Endodermal cell (in vitro differentiated cells): ENCODE results near the gene GYPB. TPM values are rescaled to one million over a fixed set of nuclear protein-coding genes. Genes with fewer than 3 reads are reported as not detected.
A peak's percentile ranks its signal among the peaks of the same experiment; 100 is the strongest.
"Not testable (repeated sequence)": the region's sequence is repeated elsewhere in the genome, so short reads cannot be mapped to it uniquely, and the experiment has no call there.

Source experiments
- DNase-seq: peaks from one replicate; pipeline ENCODE4 v3.0.0-alpha.2; 2017
- H3K27ac ChIP-seq: 2 replicates; pipeline ENCODE4 v1.5.1; 2013; ENCODE audit warnings: mild to moderate bottlenecking, low read depth, low read length, moderate library complexity
- H3K27me3 ChIP-seq: 2 replicates; pipeline ENCODE4 v1.6.1; 2013; ENCODE audit warnings: mild to moderate bottlenecking, low read length, moderate library complexity; ENCODE audit not compliant: insufficient read depth, control insufficient read depth, poor library complexity, severe bottlenecking
- H3K36me3 ChIP-seq: 2 replicates; pipeline ENCODE4 v1.7.0; 2013; ENCODE audit warnings: mild to moderate bottlenecking, low read length, moderate library complexity; ENCODE audit not compliant: control insufficient read depth, insufficient read depth
- H3K4me1 ChIP-seq: one replicate; pipeline ENCODE4 v1.7.0; 2013; ENCODE audit warnings: low read length; ENCODE audit not compliant: control insufficient read depth, insufficient read depth
- H3K4me3 ChIP-seq: 2 replicates; pipeline ENCODE4 v1.5.1; 2013; ENCODE audit warnings: mild to moderate bottlenecking, low read length, moderate library complexity
- H3K9ac ChIP-seq: 2 replicates; pipeline ENCODE4 v1.6.1; 2013; ENCODE audit warnings: mild to moderate bottlenecking, low read length, moderate library complexity; ENCODE audit not compliant: poor library complexity, severe bottlenecking; ENCODE audit errors: extremely low read depth
- H3K9me3 ChIP-seq: 2 replicates; pipeline ENCODE4 v1.6.1; 2013; ENCODE audit warnings: mild to moderate bottlenecking, low read length, moderate library complexity; ENCODE audit not compliant: control insufficient read depth
- H3K27ac Mint-ChIP-seq: 2 replicates; pipeline ENCODE4 v1.8.0; 2020; ENCODE audit warnings: mixed read lengths
- H3K27me3 Mint-ChIP-seq: 2 replicates; pipeline ENCODE4 v1.8.0; 2021; ENCODE audit warnings: mild to moderate bottlenecking, mixed read lengths; ENCODE audit not compliant: insufficient read depth
- H3K36me3 Mint-ChIP-seq: 2 replicates; pipeline ENCODE4 v1.8.0; 2020; ENCODE audit warnings: low read depth, mixed read lengths
- H3K4me1 Mint-ChIP-seq: 2 replicates; pipeline ENCODE4 v1.8.0; 2020; ENCODE audit warnings: mixed read lengths
- H3K4me3 Mint-ChIP-seq: 2 replicates; pipeline ENCODE4 v1.8.0; 2020; ENCODE audit warnings: mild to moderate bottlenecking, moderate library complexity, mixed read lengths
- H3K9me3 Mint-ChIP-seq: 2 replicates; pipeline ENCODE4 v1.8.0; 2020; ENCODE audit warnings: mild to moderate bottlenecking, mixed read lengths
- WGBS, 2 experiments: methylation state at CpG; one replicate each; pipeline versions ENCODE4 v1.1.5 to v1.1.7; 2013; ENCODE audit warnings: missing lambda C conversion rate in 2 of 2, mixed read lengths in 1 of 2; ENCODE audit not compliant: insufficient coverage in 1 of 2, insufficient read length in 1 of 2; 5-methylcytosine and 5-hydroxymethylcytosine counted together
- total RNA-seq, 2 donors: library from RNA; stranded (reverse); fragmentation: NEBNext Ultra II Directional in 1 of 2; extraction: Animal tissue kit (Norgen Biotek cat#: 25700) in 1 of 2; gene quantifications; 2 replicates in 1 of 2; 3 replicates in 1 of 2; pipeline ENCODE4 v1.2.1, GENCODE V29; 2021

The GYPB gene
- total RNA-seq, 2 donors from 2014 or later, result 1.2 to 1.5 TPM

DNA sequence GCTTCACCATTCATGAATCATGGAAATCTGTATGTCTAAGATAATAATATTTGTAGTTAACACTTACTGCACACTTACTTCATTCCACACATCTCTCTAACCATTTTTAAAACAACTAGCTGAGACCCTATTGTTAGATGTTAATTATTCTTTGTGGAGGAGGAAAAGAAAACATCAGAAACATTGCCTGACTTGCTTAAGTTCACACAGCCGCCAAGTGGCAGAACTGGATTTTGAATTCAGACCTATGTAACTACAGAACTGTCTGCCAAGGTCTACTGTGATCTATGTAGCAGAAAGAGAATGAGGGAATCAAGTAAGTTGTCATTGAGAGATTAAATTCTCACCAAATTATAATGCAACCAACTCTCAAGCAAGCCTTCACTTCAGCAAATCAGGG, 11.2 kb downstream of the GYPB start:
- H3K36me3 ChIP-seq, H3K36me3 Mint-ChIP-seq, H3K27ac Mint-ChIP-seq, H3K4me1 ChIP-seq, H3K9me3 ChIP-seq, H3K27me3 Mint-ChIP-seq, H3K27me3 ChIP-seq, DNase-seq, H3K4me3 ChIP-seq, H3K9me3 Mint-ChIP-seq, H3K4me3 Mint-ChIP-seq, H3K27ac ChIP-seq, H3K9ac ChIP-seq: not testable (repeated sequence)
- WGBS, 2 experiments, result 80% methylated on average over 1 of the region's 1 CpG; no CpG with 5 or more reads in 1 of the 2 experiments
- H3K4me1 Mint-ChIP-seq, result peaks cover 35% of the 10 kb centered on the region

DNA sequence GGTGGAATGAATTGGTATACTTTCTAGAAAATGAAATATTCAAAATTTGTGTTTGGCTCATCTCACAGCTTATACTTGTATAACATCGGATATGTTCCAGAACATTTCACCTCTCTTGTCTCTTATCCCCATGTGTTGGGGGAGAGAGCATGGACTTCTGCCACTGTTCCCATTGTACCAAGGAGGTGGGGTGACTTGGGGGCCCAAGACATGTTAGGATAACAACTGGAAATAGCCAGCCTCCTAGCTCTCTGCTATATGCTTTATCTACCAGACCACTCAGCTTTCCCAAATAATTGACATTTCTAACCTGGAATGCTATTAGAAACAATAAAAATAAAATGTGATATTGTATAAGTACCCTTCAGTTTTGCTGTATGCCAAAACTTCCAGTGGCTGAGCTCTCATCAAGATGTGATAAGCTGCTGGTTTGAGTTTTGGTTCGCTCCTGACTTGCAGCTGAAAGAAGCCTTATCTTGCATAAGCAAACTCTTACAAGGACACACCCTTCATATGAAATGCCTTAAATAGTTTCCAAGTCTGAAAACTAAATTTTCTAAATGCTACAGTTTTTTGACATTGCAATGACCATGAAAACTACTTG, 12.9 kb downstream of the GYPB start:
- H3K36me3 ChIP-seq, H3K36me3 Mint-ChIP-seq, H3K9ac ChIP-seq, H3K4me3 Mint-ChIP-seq, DNase-seq, H3K4me1 ChIP-seq, H3K9me3 ChIP-seq, H3K27me3 ChIP-seq, H3K27ac ChIP-seq, H3K4me3 ChIP-seq, H3K27me3 Mint-ChIP-seq, H3K9me3 Mint-ChIP-seq: not testable (repeated sequence)
- H3K4me1 Mint-ChIP-seq, result peaks cover 44% of the 10 kb centered on the region
- WGBS, 2 experiments, result 96% methylated on average over 2 of the region's 2 CpGs; no CpG with 5 or more reads in 1 of the 2 experiments
- peak overlapping the region; percentile 81 for H3K27ac Mint-ChIP-seq

DNA sequence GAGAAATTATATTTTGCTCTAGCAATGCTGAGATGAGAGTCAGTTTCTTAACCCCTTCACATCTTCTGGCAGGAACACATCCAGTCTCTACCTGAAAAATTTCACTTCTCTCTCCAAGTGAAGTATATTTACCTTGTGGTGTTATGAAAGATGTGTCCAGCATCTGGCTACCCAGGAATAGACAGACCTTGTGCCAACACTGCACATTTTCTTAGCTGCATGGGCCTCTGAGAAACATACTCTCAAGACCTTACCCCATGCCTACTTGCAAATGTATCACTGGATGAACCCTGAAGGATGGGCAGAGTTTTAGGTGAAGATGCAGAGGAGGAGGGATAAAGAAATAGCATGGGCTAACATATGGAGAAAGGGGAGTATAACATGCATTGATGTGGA, 13.6 kb downstream of the GYPB start:
- peaks cover 52% of the 10 kb centered on the region for H3K4me1 Mint-ChIP-seq
- H3K36me3 Mint-ChIP-seq, H3K9ac ChIP-seq, H3K36me3 ChIP-seq, H3K4me3 Mint-ChIP-seq, H3K27ac ChIP-seq, DNase-seq, H3K9me3 ChIP-seq, H3K27me3 Mint-ChIP-seq, H3K27me3 ChIP-seq, H3K9me3 Mint-ChIP-seq, H3K27ac Mint-ChIP-seq, H3K4me3 ChIP-seq, H3K4me1 ChIP-seq: not testable (repeated sequence)

DNA sequence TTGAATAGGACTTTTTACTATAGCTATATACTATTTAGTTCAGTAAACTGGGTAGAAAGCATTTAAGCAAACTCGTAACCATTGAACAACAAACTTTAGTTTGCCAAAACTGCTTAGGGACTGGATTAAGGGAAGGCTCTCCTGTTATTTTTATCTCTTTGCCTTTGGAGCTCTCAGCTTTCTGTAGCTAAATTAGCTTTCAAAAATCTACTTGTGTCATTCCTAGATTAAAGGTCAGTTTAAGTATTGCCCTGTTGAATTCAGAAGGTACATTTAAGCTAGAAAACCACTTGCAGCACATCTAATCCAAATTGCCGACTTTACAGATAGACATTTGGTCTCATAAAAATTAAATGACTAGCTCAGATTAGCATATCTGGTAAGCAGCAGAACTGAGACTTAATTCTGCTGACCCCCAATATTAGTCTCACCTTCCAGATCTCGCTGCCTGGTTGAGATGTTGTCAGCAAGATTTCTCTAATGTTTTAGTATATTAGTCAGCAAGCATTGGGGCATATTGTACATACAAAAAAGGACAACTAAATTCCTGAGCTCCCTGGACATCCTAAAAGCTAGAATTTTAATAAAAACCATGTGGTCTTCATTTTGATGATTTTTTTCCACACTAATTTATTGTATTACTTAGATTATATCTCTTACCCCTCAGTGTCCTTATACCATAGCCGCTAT, 14.2 kb downstream of the GYPB start:
- not testable (repeated sequence) for H3K9me3 ChIP-seq, H3K4me3 Mint-ChIP-seq, H3K27me3 Mint-ChIP-seq, H3K9me3 Mint-ChIP-seq, DNase-seq, H3K27ac ChIP-seq, H3K36me3 Mint-ChIP-seq, H3K27me3 ChIP-seq, H3K36me3 ChIP-seq, H3K4me1 ChIP-seq, H3K9ac ChIP-seq
- H3K4me3 ChIP-seq, result peak overlapping the region; percentile 67
- Mint-ChIP-seq H3K27ac (peak overlapping the region; percentile 75), H3K4me1 (peaks cover 56% of the 10 kb centered on the region)
- 85 to 100% methylated on average over 1 to 4 of the region's 4 CpGs for WGBS, 2 experiments

DNA sequence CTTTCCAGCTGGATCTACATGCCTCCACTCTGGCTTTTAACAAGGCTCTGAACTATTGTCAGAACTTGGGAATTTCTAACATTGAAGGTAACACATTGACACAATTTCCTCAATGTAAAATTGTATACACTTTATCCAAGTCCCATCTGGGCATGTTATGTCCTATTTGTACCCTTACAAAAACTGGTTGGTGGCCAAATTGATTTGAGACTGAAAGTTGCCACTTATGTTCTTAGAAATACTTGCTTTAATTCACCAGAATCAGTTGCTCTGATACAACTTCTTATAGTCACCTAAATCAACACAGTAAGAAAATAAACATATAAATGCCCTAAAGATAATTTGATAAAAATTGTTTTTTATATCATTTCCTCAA, 15.3 kb downstream of the GYPB start:
- Mint-ChIP-seq H3K4me1 (peaks cover 59% of the 10 kb centered on the region), H3K4me3 (peak overlapping the region; percentile 30), H3K27ac (peak overlapping the region; percentile 88)
- not testable (repeated sequence) for H3K27me3 Mint-ChIP-seq, H3K36me3 Mint-ChIP-seq, H3K4me1 ChIP-seq, DNase-seq, H3K9me3 Mint-ChIP-seq, H3K36me3 ChIP-seq, H3K27me3 ChIP-seq, H3K9me3 ChIP-seq
- Histone ChIP-seq H3K9ac (peak overlapping the region; percentile 55), H3K4me3 (peak overlapping the region; percentile 35), H3K27ac (peak overlapping the region; percentile 22)

DNA sequence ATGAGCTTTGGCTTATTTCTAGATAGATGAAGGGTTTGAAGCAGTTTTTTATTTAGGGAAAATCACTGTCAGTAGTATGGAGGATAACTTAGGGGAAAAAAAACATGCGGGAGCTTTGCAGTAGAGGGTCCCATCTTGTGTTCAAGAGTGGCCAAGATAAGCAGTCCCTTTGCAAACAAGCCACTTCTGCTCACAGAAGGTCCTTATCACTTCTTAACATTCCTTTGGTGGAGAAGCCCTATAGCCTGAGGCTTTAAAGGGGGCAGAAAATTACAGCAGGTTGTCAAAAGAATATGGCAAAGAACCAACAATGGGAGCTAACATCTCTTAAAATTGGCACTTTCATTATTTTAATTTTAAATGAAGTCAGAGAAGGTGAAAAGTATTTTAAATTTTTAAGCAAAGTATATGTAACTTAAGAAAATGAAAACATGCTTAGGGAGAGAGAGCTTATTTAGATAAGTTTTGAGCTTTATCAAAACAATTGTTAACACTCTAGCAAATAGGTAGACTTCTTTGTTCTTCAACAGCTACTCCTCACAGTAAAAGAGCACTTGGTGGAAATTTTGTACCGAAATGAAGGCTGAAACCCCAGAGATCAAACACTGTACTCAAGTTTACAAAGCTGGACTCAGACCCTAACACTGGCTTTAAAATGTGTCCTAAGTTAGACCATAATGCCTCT, 15.8 kb downstream of the GYPB start:
- Histone ChIP-seq H3K4me3 (peak overlapping the region; percentile 45), H3K9ac (peak overlapping the region; percentile 55), H3K27ac (peak overlapping the region; percentile 22)
- 46 to 50% methylated on average over 1 to 2 of the region's 2 CpGs for WGBS, 2 experiments
- H3K9me3 ChIP-seq, DNase-seq, H3K36me3 Mint-ChIP-seq, H3K36me3 ChIP-seq, H3K27me3 Mint-ChIP-seq, H3K27me3 ChIP-seq, H3K4me1 ChIP-seq, H3K9me3 Mint-ChIP-seq: not testable (repeated sequence)
- Mint-ChIP-seq H3K4me3 (peak overlapping the region; percentile 30), H3K4me1 (peaks cover 59% of the 10 kb centered on the region), H3K27ac (peak overlapping the region; percentile 88)
